Peyer's patch (tissue), 4 donors: ENCODE results near the gene LRRC8A. TPM values are rescaled to one million over a fixed set of nuclear protein-coding genes. Genes with fewer than 3 reads are reported as not detected.

Experiments used
- DNase-seq, 3 donors: peaks; one replicate each; pipeline ENCODE4 v3.0.0-alpha.2; 2017 to 2019
- H3K27ac ChIP-seq, 4 donors: fragments of 200-600 bp; sonication (generic); one replicate each; pipeline ENCODE4 v1.5.1; 2016 to 2019
- H3K27me3 ChIP-seq, 2 donors: fragments of 200-600 bp; sonication (generic); one replicate each; pipeline ENCODE4 v1.5.1; 2019
- H3K36me3 ChIP-seq, 3 donors: fragments of 200-600 bp; sonication (generic); one replicate each; pipeline ENCODE4 v1.5.1; 2016 to 2019
- H3K4me1 ChIP-seq, 4 donors: fragments of 200-600 bp; sonication (generic); one replicate each; pipeline ENCODE4 v1.5.1; 2016 to 2019
- H3K4me3 ChIP-seq, 4 donors: fragments of 200-600 bp; sonication (generic); 1 replicate in 3 of 4; 2 replicates in 1 of 4; pipeline ENCODE4 v1.5.1; 2016 to 2019; ENCODE audit warnings: mild to moderate bottlenecking in 1 of 4
- H3K9me3 ChIP-seq, 4 donors: fragments of 200-600 bp; sonication (generic); one replicate each; pipeline ENCODE4 v1.5.1; 2016 to 2019; ENCODE audit warnings: mild to moderate bottlenecking in 1 of 4
- CTCF ChIP-seq, 6 experiments: fragments of 450-650 bp in 4 of 6; fragments of 200-600 bp in 2 of 6; sonication (generic) in 1 of 6; IDR thresholded peaks; one replicate each; pipeline ENCODE4 v1.5.1; 2017 to 2019; ENCODE audit warnings: antibody characterized with exemption in 6 of 6, mild to moderate bottlenecking in 3 of 6, moderate library complexity in 1 of 6
- POLR2A ChIP-seq, 2 donors: fragments of 450-650 bp; IDR thresholded peaks; one replicate each; pipeline ENCODE4 v1.5.1; 2017; ENCODE audit warnings: antibody characterized with exemption in 2 of 2, mild to moderate bottlenecking in 2 of 2, moderate library complexity in 2 of 2
- total RNA-seq, 4 donors: library from RNA; depleted of rRNA; stranded (reverse); fragments of >200 nt; gene quantifications; one replicate each; pipeline ENCODE4 v1.1.0, GENCODE V29; 2016

Gene LRRC8A
- total RNA-seq, 4 donors from 2014 or later, result 20.0 to 39.2 (median 27.0) TPM

DNA sequence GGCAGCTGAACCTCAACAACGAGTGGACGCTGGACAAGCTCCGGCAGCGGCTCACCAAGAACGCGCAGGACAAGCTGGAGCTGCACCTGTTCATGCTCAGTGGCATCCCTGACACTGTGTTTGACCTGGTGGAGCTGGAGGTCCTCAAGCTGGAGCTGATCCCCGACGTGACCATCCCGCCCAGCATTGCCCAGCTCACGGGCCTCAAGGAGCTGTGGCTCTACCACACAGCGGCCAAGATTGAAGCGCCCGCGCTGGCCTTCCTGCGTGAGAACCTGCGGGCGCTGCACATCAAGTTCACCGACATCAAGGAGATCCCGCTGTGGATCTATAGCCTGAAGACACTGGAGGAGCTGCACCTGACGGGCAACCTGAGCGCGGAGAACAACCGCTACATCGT, 26.4 kb downstream of the LRRC8A start:
- Histone ChIP-seq H3K27ac (no peak overlapping the region), H3K4me3 (no peak overlapping the region), H3K27me3 (no peaks in the 10 kb centered on the region), H3K36me3 (peaks cover 0 to 39% (median 0%) of the 10 kb centered on the region in 3 donors), H3K9me3 (no peaks in the 10 kb centered on the region), H3K4me1 (peaks cover 0 to 24% (median 0%) of the 10 kb centered on the region in 4 donors)
- no peak for TF ChIP-seq CTCF (IDR thresholded peaks at IDR 0.05)
- TF ChIP-seq POLR2A (IDR thresholded peaks at IDR 0.05), result no peak
- no peak for DNase-seq

- H3K9me3 ChIP-seq, result no peaks in the 10 kb centered on the region
- no peak for TF ChIP-seq POLR2A (IDR thresholded peaks at IDR 0.05)
- no peak for TF ChIP-seq CTCF (IDR thresholded peaks at IDR 0.05)
- no peaks in the 10 kb centered on the region for H3K27me3 ChIP-seq
- no peak for DNase-seq
- peaks cover 0 to 32% (median 0%) of the 10 kb centered on the region in 4 donors for H3K4me1 ChIP-seq
- H3K36me3 ChIP-seq, result peaks cover 0 to 39% (median 0%) of the 10 kb centered on the region in 3 donors
- H3K4me3 ChIP-seq, result no peak overlapping the region
- H3K27ac ChIP-seq, result no peak overlapping the region
These were observed 27.9 kb downstream of the LRRC8A start for GRCh38 chr9:128909859-128910258.

DNA sequence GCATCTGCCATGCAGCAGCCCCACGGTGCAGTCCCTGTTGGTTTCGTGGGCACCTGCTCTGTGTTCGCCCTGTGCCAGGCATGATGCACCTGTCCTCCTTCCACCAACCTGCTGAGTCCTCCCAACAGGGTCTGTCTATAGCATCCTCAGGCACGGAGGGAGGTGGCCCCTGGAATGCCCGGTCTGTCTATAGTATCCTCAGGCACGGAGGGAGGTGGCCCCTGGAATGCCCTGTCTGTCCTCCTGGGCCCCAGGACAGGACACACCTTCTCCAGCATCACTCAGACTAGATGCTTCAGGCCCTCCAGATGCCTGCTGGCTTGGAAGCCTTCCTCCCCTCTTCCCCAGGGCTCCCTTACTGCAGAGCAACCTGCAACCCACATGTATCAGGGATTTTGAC, 29.0 kb downstream of the LRRC8A start:
- peaks cover 0 to 41% (median 0%) of the 10 kb centered on the region in 3 donors for H3K36me3 ChIP-seq
- no peak for TF ChIP-seq CTCF (IDR thresholded peaks at IDR 0.05)
- no peak for TF ChIP-seq POLR2A (IDR thresholded peaks at IDR 0.05)
- H3K4me3 ChIP-seq, result no peak overlapping the region
- H3K4me1 ChIP-seq, result peaks cover 0 to 35% (median 0%) of the 10 kb centered on the region in 4 donors
- H3K27ac ChIP-seq, result peak overlapping the region in 3 of 4 donors; percentile 20 to 68 (median 62)
- no peak for DNase-seq
- no peaks in the 10 kb centered on the region for H3K27me3 ChIP-seq
- H3K9me3 ChIP-seq, result no peaks in the 10 kb centered on the region

DNA sequence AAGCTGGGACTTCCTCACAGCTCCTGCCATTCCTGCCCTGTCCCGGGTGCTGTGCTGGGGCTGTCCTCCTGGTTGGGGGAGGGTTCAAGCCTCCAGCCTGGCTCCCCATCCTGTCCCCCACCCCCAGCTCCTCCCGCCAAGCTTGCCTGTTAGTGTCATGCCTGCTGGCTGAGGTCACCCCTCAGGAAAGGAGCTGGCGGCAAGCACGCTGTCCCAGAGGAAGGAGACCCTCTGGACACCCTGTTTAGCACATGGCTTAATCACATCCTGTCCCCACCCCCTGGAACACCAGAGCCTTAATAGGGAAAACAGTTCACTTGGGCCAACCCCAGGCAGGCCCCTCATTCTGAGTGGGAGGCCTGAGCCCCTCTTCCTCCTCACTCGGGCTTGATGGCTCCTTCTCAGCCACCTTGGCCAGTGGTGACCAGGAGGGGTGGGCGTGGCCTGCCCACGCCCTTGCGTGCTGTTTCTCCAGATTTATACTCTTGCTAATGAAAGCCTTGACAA, 29.6 kb downstream of the LRRC8A start:
- TF ChIP-seq CTCF (IDR thresholded peaks at IDR 0.05), result no peak
- no peak for TF ChIP-seq POLR2A (IDR thresholded peaks at IDR 0.05)
- no peaks in the 10 kb centered on the region for H3K27me3 ChIP-seq
- no peak for DNase-seq
- peaks cover 0 to 42% (median 3%) of the 10 kb centered on the region in 4 donors for H3K4me1 ChIP-seq
- peaks cover 0 to 47% (median 0%) of the 10 kb centered on the region in 3 donors for H3K36me3 ChIP-seq
- peak overlapping the region in 3 of 4 donors; percentile 42 to 68 (median 62) for H3K27ac ChIP-seq
- no peaks in the 10 kb centered on the region for H3K9me3 ChIP-seq
- H3K4me3 ChIP-seq, result no peak overlapping the region

DNA sequence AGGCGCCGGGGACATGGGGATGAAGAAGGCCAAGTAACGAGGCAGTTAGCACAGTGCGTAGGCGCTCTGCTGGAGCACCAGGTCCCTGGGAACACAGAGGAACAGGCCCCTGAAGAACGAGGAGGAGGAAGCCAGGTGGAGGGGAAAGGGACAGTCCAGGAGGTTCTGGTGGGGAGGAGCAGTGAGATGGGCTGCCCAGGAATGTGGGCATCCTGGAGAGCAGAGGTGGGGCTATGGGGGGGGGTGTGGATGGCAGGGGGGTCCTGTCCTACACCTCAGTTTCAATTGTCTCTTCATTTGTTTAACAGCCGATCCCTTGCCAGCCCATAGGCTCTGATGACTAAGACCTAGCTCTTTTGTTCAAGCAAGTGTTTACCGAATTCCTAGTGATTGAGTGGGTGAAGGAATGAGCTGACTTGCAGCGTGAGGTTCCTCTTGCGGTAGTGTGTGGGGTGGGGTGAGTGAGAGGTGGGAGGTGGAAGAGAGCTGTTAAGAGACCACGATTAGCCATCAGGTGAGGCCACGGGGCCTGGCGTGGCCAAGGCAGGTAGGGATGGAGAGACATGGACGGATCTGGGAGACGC, 30.4 kb downstream of the LRRC8A start:
- Histone ChIP-seq H3K27ac (peak overlapping the region in 3 of 4 donors; percentile 42 to 68 (median 62)), H3K27me3 (no peaks in the 10 kb centered on the region), H3K9me3 (no peaks in the 10 kb centered on the region), H3K36me3 (peaks cover 0 to 47% (median 0%) of the 10 kb centered on the region in 3 donors), H3K4me3 (no peak overlapping the region), H3K4me1 (peaks cover 0 to 46% (median 3%) of the 10 kb centered on the region in 4 donors)
- TF ChIP-seq CTCF (IDR thresholded peaks at IDR 0.05) (no peak), POLR2A (IDR thresholded peaks at IDR 0.05) (no peak)
- no peak for DNase-seq
